ENCODE data around the gene TGFBR1.

DNA sequence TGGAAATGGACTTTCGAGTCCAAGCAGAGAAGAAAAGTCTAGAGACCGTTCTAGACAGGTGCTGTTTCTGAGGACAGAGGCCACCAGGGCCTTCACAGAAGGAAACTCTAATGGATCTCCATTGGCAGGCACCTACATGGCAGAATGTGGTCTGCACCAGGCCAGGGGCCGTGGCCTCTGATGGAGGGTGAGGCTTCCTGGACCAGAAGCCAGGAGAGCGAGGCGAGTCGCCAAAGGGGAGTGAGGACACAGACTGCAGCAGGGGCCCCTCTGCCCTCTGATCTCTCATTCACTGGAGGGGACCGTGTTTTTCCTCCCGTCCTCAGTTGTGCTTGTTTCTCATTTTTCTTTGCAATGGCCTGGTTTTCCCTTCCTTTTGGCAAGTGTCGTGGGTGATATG is 75.7 kb downstream of the TGFBR1 start:
- TF ChIP-seq, protein P1, sequence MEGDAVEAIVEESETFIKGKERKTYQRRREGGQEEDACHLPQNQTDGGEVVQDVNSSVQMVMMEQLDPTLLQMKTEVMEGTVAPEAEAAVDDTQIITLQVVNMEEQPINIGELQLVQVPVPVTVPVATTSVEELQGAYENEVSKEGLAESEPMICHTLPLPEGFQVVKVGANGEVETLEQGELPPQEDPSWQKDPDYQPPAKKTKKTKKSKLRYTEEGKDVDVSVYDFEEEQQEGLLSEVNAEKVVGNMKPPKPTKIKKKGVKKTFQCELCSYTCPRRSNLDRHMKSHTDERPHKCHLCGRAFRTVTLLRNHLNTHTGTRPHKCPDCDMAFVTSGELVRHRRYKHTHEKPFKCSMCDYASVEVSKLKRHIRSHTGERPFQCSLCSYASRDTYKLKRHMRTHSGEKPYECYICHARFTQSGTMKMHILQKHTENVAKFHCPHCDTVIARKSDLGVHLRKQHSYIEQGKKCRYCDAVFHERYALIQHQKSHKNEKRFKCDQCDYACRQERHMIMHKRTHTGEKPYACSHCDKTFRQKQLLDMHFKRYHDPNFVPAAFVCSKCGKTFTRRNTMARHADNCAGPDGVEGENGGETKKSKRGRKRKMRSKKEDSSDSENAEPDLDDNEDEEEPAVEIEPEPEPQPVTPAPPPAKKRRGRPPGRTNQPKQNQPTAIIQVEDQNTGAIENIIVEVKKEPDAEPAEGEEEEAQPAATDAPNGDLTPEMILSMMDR (IDR thresholded peaks at IDR 0.05; ENCODE audit: low read length), result no peak
- TF ChIP-seq EZH2 (optimal IDR thresholded peaks at IDR 0.05; ENCODE audit: low read depth, low read length) (no peak), EZH2phosphoT487 (IDR thresholded peaks at IDR 0.05; ENCODE audit: low read length) (no peak)

Data from MM.1S (cell line).